SK-N-MC (cell line): ENCODE results near the gene ADAMTS17.

Experiments used
- EZH2 ChIP-seq: fragments of 200-600 bp; sonication (generic); IDR thresholded peaks from one replicate; pipeline ENCODE4 v1.6.1; 2017; ENCODE audit warnings: antibody characterized with exemption
- FOXP2 ChIP-seq: optimal IDR thresholded peaks from 2 replicates; pipeline ENCODE3; 2011; ENCODE audit warnings: mild to moderate bottlenecking, moderate library complexity; ENCODE audit not compliant: insufficient read depth; ENCODE audit errors: extremely low read length, control extremely low read depth
- POLR2AphosphoS5 ChIP-seq: IDR thresholded peaks from 2 replicates; pipeline ENCODE4 v1.6.1; 2012; ENCODE audit warnings: mild to moderate bottlenecking, low read depth, low read length, borderline replicate concordance

DNA sequence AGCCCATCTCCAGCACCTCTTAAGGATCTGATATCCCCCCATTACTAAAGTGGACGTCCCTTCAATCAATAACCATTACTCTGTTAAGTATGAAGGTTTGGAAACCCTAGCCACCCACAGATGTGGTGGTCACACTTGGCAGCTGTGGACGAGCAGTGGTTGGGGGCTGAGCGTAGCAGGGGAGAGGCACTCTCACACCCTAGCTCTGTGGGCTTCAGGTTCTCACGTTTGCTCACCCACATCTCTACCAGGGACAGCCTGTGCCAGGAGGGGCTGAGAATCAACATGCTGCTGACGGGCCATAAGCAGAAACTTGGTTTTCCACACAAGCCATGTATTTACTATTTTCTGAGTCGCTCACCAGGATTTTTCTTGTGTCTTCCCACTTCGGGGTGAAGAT, 287.2 kb downstream of the ADAMTS17 start:
- TF ChIP-seq EZH2, result no peak
- no peak for TF ChIP-seq POLR2AphosphoS5
- TF ChIP-seq FOXP2, result no peak
